ENCODE measurements around the gene RAC3.

GRCh38 chr17:82029990-82030469 is 1.4 kb upstream of the RAC3 start:
- no peak for TF ChIP-seq CTCF (IDR thresholded peaks at IDR 0.05)
- no peak for TF ChIP-seq POLR2A (IDR thresholded peaks at IDR 0.05)
